Measurements from ENCODE around the gene HAVCR2.
A peak's percentile ranks its signal among the peaks of the same experiment; 100 is the strongest.
"Not testable (repeated sequence)": the region's sequence is repeated elsewhere in the genome, so short reads cannot be mapped to it uniquely, and the experiment has no call there.

The HAVCR2 gene

GRCh38 chr5:157088342-157088990, 20.4 kb downstream of the HAVCR2 start:
- DNase-seq: no peak

GRCh38 chr5:157086751-157087359, 22.0 kb downstream of the HAVCR2 start:
- DNase-seq: no peak

GRCh38 chr5:157085930-157086329, 22.9 kb downstream of the HAVCR2 start:
- DNase-seq: no peak

GRCh38 chr5:157080286-157080685, 28.6 kb downstream of the HAVCR2 start:
- DNase-seq: no peak

- DNase-seq: no peak
These were observed 32.3 kb downstream of the HAVCR2 start for GRCh38 chr5:157076558-157076957.

GRCh38 chr5:157072508-157072907, 36.3 kb downstream of the HAVCR2 start:
- no peak for DNase-seq

GRCh38 chr5:157069949-157070348, 38.9 kb downstream of the HAVCR2 start:
- no peak for DNase-seq

- no peak for DNase-seq
These were observed 40.1 kb downstream of the HAVCR2 start for GRCh38 chr5:157068785-157069184.

GRCh38 chr5:157068339-157068738, 40.5 kb downstream of the HAVCR2 start:
- no peak for DNase-seq

GRCh38 chr5:157067005-157067404, 41.8 kb downstream of the HAVCR2 start:
- no peak for DNase-seq

GRCh38 chr5:157066080-157066479, 42.8 kb downstream of the HAVCR2 start:
- no peak for DNase-seq

- no peak for DNase-seq
These were observed 44.9 kb downstream of the HAVCR2 start for GRCh38 chr5:157063776-157064430.

GRCh38 chr5:157059891-157060290, 49.0 kb downstream of the HAVCR2 start:
- no peak for DNase-seq

GRCh38 chr5:157059093-157059539, 49.7 kb downstream of the HAVCR2 start, which contains the start of gene HAVCR1:
TSS of gene HAVCR1 (minus strand) at chr5:157059116. CDS start at chr5:157057943, 1,173 bp downstream.
- no peak for DNase-seq

GRCh38 chr5:157057459-157058370, 51.1 kb downstream of the HAVCR2 start:
- DNase-seq: no peak

- DNase-seq: not testable (repeated sequence)
These were observed 52.0 kb downstream of the HAVCR2 start for GRCh38 chr5:157056848-157057247.

GRCh38 chr5:157051604-157052245, 57.1 kb downstream of the HAVCR2 start:
- DNase-seq: no peak

GRCh38 chr5:157050050-157050449, 58.8 kb downstream of the HAVCR2 start:
- DNase-seq: peak; percentile 12

- no peak for DNase-seq
These were observed 59.2 kb downstream of the HAVCR2 start for GRCh38 chr5:157049605-157050004.

GRCh38 chr5:157047898-157048297, 60.9 kb downstream of the HAVCR2 start:
- no peak for DNase-seq

- not testable (repeated sequence) for DNase-seq
These were observed 61.8 kb downstream of the HAVCR2 start for GRCh38 chr5:157047016-157047415.

GRCh38 chr5:157046041-157046440, 62.8 kb downstream of the HAVCR2 start:
- DNase-seq: no peak
